COLO668 (cell line): ENCODE results near the gene ZEB2.
A peak's percentile ranks its signal among the peaks of the same experiment; 100 is the strongest.

Experiments
- DNase-seq: peaks from one replicate; lab custom pipeline; 2025; ENCODE audit not compliant: unreplicated experiment; lab: John Stamatoyannopoulos, UW

The ZEB2 gene

GRCh38 chr2:144513388-144514101, 6.4 kb downstream of the ZEB2 start:
- no peak for DNase-seq

GRCh38 chr2:144512891-144513351, 7.0 kb downstream of the ZEB2 start:
- DNase-seq, result no peak

- DNase-seq, result no peak
Measured at GRCh38 chr2:144512470-144512869, 7.4 kb downstream of the ZEB2 start.

DNA sequence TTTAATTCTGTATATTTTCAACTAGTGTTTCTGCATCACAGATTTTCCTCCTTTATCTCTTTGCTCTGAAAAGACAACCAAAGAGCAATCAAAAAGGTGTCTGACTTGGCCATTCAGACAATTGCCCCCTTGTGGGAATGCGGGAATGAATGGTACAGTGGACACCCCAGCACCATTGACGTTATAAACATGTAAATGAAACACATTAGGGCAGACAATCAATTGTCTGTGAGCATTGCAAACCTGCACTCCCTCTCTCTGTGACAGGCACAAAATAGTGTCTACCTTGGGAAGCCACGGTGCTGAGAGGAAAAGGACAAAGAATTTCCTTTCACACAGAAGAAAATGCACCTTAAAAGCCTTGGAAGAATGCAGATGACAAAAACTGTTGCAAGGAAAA, 8.0 kb downstream of the ZEB2 start:
- DNase-seq, result no peak

DNA sequence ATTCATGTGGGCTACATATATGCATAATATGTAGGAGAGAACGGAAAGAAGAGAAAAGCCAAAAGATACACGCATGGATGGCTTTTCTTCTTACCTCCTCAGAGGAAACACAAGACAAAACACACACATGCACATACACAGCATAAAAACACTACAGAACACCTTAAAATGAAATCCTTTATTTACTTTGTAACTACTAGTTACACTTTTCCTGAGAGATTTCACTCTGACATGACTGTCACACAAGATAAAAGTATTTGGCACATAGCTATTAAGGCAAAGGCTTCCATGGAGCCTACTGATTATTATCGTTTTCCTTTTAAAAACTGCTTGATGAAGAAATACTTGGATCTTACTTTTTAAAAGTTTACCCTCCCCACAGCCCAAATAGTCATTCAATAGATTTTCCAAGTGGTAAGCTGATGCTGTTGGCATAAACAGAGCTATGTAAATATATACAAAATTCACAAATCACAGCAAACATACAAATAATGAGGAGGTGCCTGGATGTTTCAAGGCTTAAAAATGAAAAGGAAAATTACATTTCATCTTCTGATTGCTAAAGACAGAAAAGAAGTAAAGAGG, 8.6 kb downstream of the ZEB2 start:
- DNase-seq, result no peak

- DNase-seq, result peak; percentile 16
Measured at GRCh38 chr2:144510294-144510991, 9.5 kb downstream of the ZEB2 start.

DNA sequence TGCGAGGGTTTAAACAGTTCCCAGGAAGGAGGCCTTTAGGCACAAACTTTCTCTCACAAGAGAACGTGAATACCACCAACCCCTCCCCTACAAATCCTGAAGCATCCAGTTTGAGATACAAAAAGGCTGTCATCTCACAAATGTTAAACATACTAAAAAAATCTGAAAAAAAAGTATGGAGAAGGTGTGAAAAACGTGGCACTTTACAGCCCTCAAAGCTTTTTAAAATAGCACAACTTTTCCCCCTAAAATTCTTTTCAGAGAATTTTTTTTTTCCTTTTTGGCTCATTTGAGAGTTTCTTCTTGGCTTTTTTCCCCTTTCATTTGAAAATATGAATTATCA, 10.1 kb downstream of the ZEB2 start:
- DNase-seq, result no peak

DNA sequence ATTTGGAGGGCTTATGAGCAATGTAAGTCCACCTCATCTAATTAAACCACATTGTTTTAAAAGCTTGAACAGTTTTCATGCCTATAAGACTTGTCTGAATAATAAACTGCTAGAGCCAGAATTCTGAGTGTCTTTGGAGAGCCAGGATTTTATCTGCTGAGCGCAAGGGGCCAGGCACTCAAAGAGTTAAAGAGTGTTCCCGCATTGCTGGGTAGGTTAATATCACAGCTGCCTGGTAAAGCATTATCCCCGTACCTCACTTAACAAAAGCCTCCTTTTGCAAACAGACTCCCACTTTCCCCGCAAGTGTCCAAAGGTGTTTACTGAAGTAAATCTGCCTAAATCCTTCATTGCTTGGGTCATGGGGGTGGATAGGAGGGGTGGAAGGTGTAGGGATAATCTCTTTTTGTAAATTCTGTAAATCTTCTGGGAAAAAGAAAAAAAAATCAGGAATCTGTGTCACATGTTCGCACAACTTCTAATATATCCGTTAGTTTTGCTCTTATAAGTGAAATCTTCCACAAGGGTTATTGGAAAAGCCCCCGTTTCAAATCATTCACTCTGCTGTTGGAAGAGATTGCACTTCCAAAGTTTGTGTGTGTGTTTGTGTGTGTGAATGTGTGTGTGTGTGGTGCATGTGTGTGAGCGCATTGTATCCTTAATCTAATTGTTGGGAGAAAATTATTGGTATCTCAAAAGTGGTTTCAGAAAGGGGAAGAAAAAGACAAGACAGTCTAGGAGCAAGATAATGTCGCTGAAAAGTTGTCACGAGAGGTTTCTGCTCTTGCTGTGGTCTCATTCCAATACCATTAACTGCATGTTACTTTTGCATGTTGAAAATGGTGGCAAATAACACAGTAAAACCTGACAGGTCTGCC, 10.7 kb downstream of the ZEB2 start:
- no peak for DNase-seq

GRCh38 chr2:144508172-144508851, 11.6 kb downstream of the ZEB2 start:
- no peak for DNase-seq

GRCh38 chr2:144507441-144508171, 12.3 kb downstream of the ZEB2 start:
- DNase-seq, result no peak

GRCh38 chr2:144505245-144505831, 14.6 kb downstream of the ZEB2 start:
- no peak for DNase-seq

DNA sequence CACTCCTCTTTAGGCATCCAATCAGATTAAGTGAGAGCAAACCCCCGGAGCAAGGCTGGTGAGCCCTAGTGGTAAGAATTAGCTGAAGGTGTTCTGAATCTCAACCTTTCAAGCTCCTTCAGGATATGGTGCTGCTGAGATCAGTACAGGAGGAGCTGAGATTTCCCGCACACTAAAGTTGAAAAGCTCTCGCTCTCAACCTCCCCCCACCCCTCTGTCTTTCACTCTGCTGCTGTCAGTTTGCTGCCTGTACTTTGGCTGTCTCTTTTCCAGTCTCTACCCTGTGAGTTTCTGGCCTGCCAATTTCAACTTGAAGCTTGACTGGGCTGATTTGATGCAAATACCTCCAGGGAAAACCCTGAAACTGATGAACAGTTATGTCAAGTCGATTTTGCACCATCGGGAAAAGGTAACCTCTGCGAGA, 15.7 kb downstream of the ZEB2 start:
- DNase-seq, result no peak

- no peak for DNase-seq
Measured at GRCh38 chr2:144503242-144503641, 16.7 kb downstream of the ZEB2 start.

- no peak for DNase-seq
Measured at GRCh38 chr2:144502369-144502768, 17.6 kb downstream of the ZEB2 start.

DNA sequence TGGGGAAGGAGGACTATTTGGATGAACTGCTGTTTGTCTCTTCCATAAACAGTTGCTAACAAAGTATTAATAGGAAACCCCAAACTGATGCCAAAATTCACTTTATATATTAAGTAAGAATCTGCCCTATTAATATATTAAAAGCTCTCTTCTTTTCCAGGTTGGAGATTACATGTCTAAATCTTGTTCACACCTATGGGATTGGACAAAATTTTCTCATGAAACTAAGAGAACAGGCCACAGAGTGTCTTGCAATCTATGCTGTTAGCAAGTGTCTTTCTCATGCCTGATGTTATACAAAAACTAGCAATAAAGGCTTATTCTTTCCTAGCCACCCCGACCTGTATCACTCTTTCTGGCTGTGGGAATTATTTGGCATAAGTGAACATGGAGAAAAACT, 18.3 kb downstream of the ZEB2 start:
- DNase-seq, result no peak

DNA sequence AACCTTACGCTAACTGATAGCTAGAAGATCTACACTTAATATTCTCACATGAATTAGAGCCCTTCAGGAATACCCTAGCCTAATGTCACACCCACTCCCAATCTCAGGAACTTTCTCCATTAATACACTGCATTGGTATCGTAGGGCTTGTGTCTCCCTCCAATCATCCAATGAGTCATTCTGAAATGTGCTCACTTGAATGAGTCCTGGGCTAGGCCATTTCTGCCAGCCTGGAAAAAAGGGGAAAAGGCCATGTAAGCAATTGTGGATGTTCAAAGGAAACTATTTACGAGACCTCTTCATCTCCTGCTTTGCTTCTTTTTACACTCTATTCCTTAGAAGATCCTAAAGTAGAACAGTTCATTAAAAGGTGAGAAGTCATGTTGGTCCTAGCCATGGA, 18.8 kb downstream of the ZEB2 start:
- no peak for DNase-seq

DNA sequence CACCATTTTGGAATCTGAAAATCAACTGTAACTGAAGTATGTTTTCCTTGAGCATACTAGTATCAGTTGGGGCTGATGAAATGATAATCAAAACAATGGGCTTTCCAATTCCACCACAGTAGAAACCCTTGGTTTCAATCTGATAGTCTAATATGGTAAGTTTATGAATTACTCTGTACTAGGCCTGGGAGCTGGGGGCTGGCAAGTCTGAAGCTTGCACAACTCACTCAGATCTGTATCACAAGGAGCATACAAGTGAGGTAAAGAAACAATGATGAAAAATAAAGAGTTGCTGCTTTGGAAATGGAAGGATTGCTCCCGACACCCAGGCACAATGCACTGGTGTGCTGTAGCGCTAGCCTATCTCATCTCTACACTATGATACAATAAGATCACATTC, 19.4 kb downstream of the ZEB2 start:
- DNase-seq, result no peak

- DNase-seq, result no peak
Measured at GRCh38 chr2:144498277-144498676, 21.6 kb downstream of the ZEB2 start.

DNA sequence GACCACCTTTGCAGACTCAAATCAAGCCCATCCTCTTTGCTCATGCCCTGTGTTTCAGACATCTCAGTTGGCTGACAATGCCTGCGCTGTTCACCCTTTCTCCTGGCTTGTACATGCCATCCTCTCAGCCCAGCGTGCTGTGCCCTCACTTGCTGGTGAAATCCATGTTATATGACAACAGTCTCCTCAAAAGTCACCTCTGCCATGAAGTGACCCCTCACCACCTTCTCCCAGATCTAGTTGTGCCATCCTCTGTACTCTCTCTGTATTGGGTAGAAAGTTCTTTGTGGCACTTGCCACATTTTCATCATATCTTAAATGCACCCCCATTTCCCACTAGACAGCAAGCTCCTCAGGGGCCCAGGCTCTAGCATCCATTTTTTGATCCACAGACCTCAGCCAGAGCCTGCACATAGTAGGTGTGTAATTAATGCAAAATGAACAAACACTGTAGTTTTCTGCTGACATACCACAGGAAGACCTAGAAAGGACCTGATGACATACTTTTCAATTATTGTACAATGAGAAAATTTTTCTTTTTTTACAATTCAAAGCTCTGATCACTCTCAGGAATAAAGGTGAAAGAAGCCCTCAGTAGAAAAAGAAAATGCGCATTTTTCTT, 22.8 kb downstream of the ZEB2 start:
- no peak for DNase-seq
